IPS DF 4.7 (cell line): ENCODE results near the gene PLA2G4B.

Experiments used
- DNase-seq: peaks from one replicate; pipeline ENCODE4 v3.0.0-alpha.2; 2013; ENCODE audit warnings: low spot score; ENCODE audit errors: extremely low read depth

PLA2G4B gene, protein sequence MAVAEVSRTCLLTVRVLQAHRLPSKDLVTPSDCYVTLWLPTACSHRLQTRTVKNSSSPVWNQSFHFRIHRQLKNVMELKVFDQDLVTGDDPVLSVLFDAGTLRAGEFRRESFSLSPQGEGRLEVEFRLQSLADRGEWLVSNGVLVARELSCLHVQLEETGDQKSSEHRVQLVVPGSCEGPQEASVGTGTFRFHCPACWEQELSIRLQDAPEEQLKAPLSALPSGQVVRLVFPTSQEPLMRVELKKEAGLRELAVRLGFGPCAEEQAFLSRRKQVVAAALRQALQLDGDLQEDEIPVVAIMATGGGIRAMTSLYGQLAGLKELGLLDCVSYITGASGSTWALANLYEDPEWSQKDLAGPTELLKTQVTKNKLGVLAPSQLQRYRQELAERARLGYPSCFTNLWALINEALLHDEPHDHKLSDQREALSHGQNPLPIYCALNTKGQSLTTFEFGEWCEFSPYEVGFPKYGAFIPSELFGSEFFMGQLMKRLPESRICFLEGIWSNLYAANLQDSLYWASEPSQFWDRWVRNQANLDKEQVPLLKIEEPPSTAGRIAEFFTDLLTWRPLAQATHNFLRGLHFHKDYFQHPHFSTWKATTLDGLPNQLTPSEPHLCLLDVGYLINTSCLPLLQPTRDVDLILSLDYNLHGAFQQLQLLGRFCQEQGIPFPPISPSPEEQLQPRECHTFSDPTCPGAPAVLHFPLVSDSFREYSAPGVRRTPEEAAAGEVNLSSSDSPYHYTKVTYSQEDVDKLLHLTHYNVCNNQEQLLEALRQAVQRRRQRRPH

DNA sequence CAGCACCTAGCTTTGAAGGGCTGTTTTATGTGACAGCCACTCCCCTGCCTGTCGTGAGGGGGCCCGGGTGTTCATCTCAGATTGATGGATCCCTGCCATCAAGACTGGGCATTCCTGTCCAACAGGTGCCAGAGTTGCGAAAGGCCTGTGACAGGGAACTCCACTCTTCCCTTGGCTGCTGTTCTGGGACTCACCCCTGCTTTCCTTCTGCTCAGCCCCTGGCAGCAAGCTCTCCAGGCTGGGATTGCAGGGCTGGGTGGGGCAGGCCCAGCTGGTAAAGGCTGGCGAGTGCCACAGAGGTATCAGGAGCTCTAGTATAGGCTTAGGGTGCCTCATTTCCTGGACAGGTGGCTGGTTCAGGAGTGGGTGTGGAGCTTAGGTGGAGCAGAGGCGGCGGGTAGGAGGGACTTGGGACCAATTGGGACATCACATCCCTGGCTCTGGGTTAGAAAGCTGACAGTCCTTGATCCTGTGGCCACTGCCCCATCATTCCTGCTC, at the start of gene PLA2G4B:
Gene PLA2G4B (plus strand): TSS at position 448 of the 498 bp plus-strand sequence. CDS start 67 bp downstream, outside the sequence.
- no peak for DNase-seq

DNA sequence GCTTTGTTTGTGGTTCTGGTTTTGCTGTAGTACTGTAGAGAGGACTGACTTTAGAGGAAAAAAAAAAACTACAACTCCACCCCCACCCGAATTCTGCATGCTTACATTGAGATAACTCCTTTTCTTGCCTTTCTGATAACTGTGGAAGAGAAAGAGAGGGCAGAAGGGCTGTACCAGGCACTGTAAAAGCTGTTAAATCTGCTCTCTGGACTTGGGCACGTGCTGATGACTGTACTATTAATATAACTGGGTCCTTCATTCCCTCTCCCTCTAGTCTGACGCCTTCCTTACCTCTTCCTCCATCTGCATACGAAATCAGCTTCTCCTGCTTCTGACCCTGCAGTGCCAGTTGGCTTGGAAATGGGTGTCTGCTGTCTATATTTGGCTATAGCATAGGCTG, 49.4 kb upstream of the PLA2G4B start:
- no peak for DNase-seq

DNA sequence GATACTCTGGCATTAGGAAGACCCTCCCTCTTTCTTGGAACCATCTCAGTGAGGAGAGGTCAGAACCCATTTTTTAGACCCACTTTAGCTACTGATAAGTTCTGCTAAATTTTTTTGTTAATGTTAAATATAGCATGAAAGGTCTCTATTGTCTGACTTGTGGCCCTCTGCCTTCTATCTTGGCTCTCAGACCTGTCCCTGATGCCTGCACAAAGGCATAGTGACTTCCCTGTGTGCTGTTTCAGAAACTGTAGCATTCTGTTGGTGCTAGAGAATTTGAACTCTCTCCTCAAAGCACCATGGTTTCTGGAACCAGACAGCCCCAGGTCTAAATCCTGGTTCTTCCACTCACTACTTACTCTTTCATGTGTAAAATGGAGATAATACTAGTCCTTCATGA, 49.0 kb upstream of the PLA2G4B start:
- DNase-seq, result no peak

DNA sequence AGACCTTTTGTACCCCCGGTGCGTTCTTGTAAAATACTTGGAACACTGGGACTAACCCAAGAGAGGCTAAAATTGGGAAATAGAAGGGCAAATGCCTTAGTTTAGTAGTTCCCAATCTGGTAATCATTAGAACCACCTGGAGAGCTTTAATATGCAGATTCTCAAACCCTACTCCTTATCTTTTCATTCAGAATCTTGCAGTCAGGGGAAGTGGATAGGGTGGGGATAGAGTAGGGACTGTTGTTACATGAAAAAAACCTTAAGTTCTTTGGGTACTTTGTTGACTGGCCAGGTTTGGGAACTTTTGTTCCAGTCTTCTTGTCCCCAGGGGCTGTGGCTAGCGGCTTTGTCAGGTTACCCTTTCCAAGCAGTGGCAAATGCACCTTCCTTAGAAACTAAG, 48.5 kb upstream of the PLA2G4B start:
- DNase-seq, result no peak

DNA sequence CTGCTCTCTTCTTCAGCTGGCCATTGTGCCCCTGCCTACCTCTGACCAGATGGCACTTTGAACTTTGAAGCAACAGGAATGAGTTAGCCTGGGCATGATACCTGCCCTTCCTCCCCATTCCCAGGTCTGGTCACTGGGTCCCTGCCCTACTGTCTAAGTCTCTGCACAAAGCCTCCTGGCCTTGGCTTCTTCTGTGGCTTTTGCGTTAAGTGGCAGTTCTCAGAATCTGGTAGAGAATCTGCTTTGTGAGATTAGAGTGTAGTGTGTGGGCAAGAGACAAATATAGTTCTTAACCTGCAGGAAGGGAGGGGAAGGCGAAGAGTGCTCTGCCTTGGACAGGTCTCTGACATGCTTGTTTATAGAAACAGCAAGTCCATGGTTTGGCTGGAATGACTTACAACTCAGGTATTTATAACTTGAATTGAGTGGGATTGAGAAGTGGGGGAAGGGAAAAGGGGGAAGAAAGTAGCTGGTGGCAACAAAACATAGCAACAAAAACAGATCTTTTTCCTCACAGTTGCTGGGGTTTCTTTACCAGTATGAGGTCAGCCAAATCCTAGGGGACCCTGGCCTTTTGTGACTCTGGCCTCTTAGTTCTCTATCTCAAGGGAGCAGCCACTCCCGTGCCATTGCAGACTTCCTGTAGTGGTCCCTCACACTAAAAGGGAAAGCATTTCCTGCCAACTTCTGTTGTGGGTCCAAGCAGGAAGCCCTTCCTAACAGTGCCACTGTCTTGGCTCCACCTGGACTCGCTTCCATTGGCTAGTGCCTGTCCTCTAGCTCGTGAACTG, 47.7 kb upstream of the PLA2G4B start:
- no peak for DNase-seq

DNA sequence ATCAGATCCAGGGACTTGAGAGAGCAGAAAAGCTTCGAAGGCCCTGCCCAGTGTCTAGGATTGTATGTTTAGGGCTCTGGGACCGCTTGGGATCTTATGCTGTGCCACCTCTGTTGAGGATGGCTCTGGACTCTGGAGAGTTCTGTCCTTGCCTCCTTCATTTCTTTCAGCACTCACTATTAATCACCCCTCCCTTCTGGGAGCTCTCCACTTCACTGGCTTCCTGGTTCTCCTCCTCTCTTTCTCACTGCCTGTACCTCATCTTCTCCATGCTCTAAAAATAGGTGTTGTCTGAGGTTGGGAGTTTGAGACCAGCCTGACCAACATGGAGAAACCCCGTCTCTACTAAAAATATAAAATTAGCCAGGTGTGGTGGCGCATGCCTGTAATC, 47.1 kb upstream of the PLA2G4B start:
- no peak for DNase-seq

DNA sequence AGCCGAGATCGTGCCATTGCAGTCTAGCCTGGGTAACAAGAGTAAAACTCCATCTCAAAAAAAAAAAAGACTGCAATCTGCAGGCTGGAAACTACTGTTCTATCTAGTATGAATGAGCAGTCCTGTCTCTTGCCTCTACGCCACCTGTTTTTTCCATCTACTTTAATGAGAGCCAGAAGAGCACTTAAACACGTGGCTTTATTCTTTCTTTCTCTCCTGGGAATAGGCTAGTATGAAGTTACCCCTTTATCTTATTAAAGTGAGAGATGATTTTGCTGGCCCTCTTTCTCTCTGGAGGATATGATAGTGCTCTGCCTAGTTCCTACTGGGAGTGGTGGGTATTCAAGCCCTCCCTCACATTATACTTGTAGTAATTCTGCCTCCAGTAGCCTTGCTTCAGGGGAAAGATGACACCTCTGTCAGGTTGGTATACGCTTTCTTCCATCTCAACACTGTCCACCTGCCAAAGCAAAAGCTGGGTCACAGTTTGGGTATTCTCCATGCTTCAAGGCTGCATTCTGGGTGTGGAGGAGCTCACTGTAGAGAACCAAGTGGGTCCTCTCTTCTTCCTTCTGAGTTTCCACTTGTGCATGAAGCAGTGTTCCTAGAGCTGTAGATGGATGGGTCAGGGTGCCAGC, 46.5 kb upstream of the PLA2G4B start:
- no peak for DNase-seq

DNA sequence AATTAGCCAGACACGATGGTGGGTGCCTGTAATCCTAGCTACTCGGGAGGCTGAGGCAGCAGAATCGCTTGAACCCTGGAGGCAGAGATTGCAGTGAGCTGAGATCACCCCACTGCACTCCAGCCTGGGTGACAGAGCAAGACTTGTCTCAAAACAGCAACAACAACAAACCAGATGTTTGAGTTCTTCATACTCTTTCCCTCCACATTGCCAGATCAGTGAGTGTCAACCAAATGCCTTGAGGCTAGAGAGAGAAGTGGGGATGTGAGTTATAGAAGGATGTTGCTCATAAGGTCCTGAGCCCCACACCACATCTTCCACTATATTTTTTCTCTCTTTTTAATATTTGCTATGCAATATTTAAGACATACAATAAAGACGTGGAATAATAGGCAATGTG, 44.6 kb upstream of the PLA2G4B start:
- DNase-seq, result no peak

DNA sequence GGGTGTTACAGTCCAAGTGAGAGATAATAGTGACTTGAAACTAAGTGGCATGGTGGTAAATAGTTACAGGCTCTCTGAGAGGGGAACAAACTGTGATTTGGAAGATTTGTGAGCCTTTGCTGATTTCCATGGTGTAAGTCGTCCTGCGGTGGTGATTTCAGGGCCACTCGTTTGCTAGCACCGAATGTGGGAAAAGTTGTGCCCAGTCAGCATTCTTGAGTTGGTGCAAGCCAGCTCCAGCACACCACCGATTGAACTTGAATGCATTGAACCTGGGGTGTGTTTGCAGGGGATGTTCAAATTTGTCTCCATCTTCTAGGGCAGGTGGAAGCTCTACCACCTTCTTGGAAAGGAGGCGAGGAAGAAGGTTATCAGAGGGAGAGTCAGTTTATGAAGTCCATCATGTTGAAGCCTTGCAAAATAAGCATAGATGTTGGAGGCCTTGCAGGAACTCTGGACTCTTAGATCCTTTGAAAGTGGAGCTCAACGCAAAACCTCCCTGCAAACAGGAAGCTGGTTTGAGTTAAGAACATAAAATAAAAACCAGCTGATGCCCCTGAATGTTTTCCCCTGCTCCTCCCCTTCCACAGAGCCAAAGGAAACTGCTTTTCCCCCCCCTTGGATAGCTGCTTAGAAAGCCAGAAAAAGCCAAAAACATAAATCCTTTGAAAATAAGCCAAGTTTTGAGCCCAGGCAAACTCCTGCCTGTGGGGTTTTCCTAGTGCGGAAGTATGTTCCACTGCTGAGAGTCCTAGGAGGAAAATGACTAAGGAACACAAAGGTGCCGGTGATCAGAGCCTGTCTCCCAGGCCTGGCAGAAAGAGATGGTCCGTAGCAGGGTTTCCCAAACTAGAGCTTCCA, 42.4 kb upstream of the PLA2G4B start:
- no peak for DNase-seq

DNA sequence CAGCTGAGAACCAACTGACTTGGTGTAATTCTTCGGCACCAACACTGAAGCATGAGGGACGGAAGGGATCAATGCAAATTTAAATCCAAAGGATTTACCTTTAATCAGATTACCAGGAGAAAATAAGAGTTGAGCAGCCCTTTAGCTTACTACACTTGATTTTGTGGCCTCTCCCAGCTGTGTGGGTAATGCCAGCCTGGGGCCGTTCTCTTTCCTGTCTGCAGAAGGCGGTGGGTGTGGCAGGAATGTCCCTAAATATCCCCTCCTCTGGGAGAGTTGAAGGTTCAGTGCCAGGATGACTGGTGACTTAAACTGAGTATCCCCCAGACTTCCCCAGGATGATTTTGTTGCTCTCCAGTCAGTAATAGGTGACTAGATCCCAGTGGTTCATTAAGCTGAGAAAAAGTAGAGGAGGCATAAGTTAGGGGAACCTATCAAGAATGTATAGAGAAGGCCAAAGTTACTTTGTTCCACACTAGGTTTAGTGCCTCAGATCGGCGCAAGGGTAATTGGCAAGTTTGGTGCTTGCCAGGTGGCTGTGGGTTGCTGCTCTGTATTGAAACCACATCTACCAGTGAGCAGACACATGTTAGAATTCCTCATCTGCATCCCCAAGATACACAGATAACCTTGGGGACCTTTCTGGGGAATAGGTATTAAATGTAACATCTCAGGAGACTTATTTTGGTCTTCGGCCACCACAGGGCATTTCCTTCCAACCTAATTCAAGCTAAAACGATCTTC, 41.3 kb upstream of the PLA2G4B start:
- DNase-seq, result no peak

DNA sequence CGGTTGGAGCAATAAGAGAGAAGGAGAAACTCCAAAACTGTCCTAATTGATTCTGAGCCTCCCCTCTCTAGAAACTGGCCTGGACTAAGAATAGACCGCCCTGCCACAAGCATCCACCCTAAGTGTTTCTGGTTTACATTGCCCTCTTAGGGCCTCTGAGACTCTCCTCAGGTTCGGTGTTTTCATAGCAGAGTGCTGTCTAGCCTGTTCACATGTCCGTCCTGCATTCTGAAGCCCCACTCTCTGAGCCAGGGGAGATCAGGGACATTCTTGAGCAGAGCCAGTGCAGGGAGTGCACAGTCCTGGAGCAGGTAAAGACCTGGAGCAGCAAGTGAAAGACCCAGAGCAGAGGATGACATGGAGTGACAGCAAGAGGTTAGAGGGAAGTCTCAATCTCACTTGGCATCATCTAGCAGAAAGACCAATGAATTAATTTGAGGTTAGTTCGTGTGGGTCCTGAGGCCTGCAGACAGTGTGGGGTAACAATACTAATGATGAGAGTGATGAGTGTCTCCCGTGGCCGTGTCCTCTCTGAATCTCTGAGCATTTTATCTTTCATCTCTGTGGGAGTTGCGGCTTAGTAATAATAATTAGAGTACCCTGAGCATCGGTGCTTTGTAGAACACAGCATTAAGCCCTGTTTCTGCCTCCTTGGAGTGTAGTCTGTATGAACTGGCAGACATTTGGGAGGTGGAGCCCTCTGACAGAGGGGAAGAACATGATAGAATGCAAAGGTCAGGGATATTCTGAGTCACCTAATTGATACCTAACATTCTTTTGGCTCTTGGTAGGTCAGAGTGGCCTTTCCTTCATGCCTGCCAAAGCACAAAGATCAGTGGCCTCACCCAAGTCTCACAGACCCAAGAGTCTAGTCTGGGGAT, 39.8 kb upstream of the PLA2G4B start:
- DNase-seq, result no peak

DNA sequence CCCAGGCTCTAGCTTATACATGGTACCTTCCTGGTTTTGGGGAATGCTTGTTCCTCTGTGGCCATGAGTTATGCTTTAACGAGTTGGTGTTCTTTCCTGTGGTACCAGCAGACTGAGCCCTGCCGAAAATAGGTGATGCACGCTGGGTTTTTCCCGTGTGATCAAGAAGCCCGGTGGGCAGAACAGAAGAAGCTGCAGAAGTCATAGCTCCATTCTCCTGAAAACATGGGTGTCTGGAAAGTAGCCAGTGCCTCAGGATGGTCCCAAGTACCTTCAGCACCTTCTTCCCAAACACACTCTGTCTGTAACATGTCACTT, 39.2 kb upstream of the PLA2G4B start:
- DNase-seq, result no peak

DNA sequence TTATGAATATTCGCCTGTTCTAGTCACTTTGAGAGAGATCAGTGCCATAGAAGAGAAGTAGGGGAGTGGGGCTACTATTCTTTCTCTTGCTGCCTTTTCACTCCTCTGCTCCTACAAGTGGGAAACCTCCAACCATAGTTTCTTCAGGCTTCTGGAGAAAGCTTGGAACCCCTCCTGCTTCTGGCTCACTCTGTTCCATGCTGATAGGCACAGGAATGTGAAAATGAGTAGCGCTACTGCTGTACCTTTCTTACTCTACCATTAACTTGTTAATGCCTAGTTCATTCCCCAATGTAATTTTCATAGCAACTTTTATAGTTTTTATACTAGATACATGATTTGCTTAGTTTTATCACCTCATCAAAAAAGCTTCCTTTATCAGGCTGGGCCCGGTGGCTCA, 37.5 kb upstream of the PLA2G4B start:
- no peak for DNase-seq

DNA sequence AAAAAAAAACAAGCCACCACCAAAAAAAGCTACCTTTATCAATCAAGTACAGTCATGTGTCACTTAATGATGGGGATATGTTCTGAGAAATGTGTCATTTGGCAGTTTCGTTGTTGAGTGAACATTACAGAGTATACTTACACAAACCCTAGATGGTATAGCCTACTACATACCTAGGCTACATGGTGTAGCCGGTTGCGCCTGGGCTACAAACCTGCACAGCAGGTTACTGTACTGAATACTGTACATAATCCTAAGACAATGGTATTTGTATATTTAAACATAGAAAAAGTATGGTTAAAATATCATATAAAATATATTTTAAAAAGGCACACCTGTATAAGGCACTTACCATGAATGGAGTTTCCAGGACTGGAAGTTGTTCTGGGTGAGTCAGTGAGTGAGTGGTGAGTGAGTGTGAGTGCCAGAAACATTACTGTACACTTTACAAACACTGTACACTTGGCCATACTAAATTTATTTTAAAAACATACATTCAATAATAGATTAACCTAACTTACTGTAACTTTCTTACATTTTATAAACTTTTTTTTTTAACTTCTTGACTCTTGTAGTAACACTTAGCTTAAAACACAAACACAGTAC, 36.7 kb upstream of the PLA2G4B start:
- no peak for DNase-seq

DNA sequence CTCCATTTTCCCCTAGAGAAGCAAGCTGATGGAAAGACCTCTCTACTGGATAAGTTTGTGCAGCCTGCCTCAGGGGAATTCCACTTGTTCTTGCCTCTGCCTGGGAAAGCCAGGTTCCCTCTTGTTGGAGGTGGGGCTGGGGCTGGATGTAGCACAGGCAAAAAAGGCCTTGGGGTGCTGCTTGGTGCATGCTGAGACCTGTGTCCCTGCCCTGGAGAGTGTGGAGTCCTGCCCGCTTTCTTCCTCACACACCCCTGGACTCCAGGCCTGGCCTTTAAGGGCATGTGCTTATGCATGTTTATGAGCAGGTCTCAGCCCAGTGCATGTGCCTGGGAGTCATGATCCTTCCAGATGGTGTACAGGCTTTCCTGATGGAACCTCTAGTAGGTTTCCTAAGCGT, 34.3 kb upstream of the PLA2G4B start:
- DNase-seq, result no peak

DNA sequence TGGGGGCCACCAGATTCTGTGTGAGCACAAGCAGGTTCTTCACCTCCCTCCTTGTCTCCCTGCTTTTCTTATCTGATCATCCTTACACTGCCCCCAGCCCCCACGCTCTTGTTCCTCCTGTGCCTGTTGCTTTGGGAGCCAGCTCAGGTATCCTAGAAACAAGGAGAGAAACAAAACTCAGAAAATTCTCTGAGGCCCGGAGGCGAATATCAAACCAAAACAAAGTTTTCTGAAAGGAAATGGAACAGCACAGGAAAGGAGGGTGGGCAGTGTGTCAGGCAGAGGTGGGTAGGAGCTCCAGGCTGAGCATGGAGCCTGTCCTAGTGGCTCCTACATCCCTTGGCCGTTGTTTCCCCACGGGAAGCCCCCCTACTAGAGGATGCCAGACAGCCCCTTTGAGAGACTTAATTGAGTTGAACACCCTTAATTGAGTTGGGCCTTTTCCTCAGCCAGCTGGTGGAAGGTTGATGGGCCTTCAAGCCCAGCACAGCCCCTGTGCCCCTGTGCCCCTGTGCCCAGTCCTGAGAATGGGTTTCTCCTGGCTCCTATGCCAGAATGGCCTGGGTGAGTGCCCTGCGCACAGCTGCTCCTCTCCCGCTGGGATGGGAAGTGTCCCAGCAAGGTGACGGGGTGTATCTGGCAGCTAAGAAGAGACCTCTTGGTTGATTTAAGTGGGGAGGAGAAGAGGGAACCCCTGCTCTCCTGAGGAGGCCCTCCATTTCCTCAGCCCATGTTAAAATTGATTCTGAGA, 33.6 kb upstream of the PLA2G4B start:
- DNase-seq, result no peak

DNA sequence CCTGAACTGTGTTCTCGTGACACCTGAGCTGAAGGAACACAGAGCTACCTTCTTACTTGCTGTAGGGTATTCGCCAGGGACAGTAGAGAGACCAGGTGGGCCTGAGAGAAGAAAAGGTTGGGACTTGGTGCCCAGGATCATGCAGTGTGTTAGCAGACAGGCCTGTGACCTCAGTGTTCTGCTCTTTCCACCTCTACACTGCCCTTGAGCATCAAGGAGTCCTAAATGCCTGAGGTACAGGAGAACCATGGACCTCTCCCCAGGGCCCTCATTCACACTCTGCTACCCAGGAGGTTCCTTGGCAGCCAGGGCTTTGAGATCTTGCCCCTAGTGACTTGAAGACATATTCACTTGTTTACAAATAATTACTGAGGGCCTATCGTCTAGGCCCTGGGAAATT, 32.9 kb upstream of the PLA2G4B start:
- no peak for DNase-seq
